K562 (cell line): ENCODE results near the gene APOM. TPM values are rescaled to one million over a fixed set of nuclear protein-coding genes. Genes with fewer than 3 reads are reported as not detected.

Experiments used
- AFF4 ChIP-seq: sonication (generic); formaldehyde crosslinking; IDR thresholded peaks from 2 replicates; pipeline ENCODE4 v1.8.0; 2023; ENCODE audit warnings: mild to moderate bottlenecking, missing genetic modification reagents
- BCOR ChIP-seq: fragments of 450-650 bp; IDR thresholded peaks from 2 replicates; pipeline ENCODE4 v1.6.1; 2016
- KAT7 ChIP-seq: sonication (generic); formaldehyde crosslinking; IDR thresholded peaks from 2 replicates; pipeline ENCODE4 v1.8.0; 2022; ENCODE audit warnings: missing genetic modification reagents, mild to moderate bottlenecking, borderline replicate concordance
- NEUROD1 ChIP-seq: fragments of 150-350 bp; IDR thresholded peaks from 2 replicates; pipeline ENCODE4 v1.6.1; 2014; ENCODE audit warnings: borderline replicate concordance, low read length, low read depth; ENCODE audit not compliant: partially characterized antibody
- PHB ChIP-seq: fragments of 250-450 bp; sonication (Bioruptor Pico); IDR thresholded peaks from 2 replicates; pipeline ENCODE4 v1.5.0; 2021
- POU5F1 ChIP-seq: fragments of 150-350 bp; IDR thresholded peaks from 2 replicates; pipeline ENCODE4 v1.6.1; 2014; ENCODE audit warnings: borderline replicate concordance, low read length, low read depth, mild to moderate bottlenecking; ENCODE audit not compliant: partially characterized antibody
- PRDM10 ChIP-seq: fragments of 450-650 bp; IDR thresholded peaks from 2 replicates; pipeline ENCODE4 v1.6.1; 2018; ENCODE audit not compliant: partially characterized antibody
- RBM22 ChIP-seq: fragments of 200-400 bp; formaldehyde crosslinking; IDR thresholded peaks from 2 replicates; pipeline ENCODE4 v1.6.1; 2018; ENCODE audit warnings: low read length, low read depth; ENCODE audit not compliant: poor library complexity, severe bottlenecking
- STAT5B ChIP-seq: fragments of 250-450 bp; sonication (Bioruptor Pico); IDR thresholded peaks from 2 replicates; pipeline ENCODE4 v1.8.0; 2021; ENCODE audit warnings: mild to moderate bottlenecking, inconsistent platforms
- SUPT5H ChIP-seq: fragments of 450-650 bp; IDR thresholded peaks from 2 replicates; pipeline ENCODE4 v1.6.1; 2016
- TCF7 ChIP-seq: sonication (generic); IDR thresholded peaks from 2 replicates; pipeline ENCODE4 v1.6.1; 2016; ENCODE audit warnings: antibody characterized with exemption, borderline replicate concordance
- ZNF57 ChIP-seq: fragments of 450-650 bp; formaldehyde crosslinking; IDR thresholded peaks from 2 replicates; pipeline ENCODE4 v1.4.0; 2020; ENCODE audit warnings: mild to moderate bottlenecking, moderate library complexity
- polyA plus RNA-seq, 8 experiments: library from polyadenylated mRNA; depleted of rRNA in 4 of 8; stranded (reverse) in 5 of 8; unstranded in 3 of 8; fragments of >200 nt; fragmentation: Nextera tagmentation in 2 of 8; fragmentation: Illumina TruSeq in 1 of 8; extraction: Ambion mirVana in 2 of 8; extraction: Trizol in 1 of 8; gene quantifications; 2 replicates each; pipeline versions ENCODE4 v1.2.1 to v1.2.3, GENCODE V29; 2011 to 2014; ENCODE audit warnings: inconsistent platforms in 1 of 8, missing spikeins in 1 of 8
- total RNA-seq, 7 experiments: library from RNA; depleted of rRNA in 6 of 7; stranded (reverse); fragments of >200 nt in 6 of 7; fragmentation: Illumina TruSeq in 2 of 7; extraction: Trizol in 2 of 7; gene quantifications; 2 replicates each; pipeline versions ENCODE4 v1.2.1 to v1.2.3, GENCODE V29; 2011 to 2021; ENCODE audit warnings: low replicate concordance in 1 of 7

The APOM gene
- total and polyA plus RNA-seq, 9 of the 15 experiments (the other 6 are each of a cell fraction or from before 2014, with no cell fraction given), result 5.7 to 24.3 (median 10.4) TPM

- peak; percentile 85 for TF ChIP-seq AFF4 (CRISPR knock-in tag)
- TF ChIP-seq PHB (CRISPR knock-in tag), result peak; percentile 82; the same call in 1 of the 2 replicates
- 0 out of 2 replicates have a peak, but pooled peaks have one; percentile 31 for TF ChIP-seq ZNF57 (CRISPR knock-in tag)
- peak; percentile 97 for TF ChIP-seq SUPT5H
- peak; percentile 54; the same call in 1 of the 2 replicates for TF ChIP-seq BCOR
- peak; percentile 78 for TF ChIP-seq TCF7
- TF ChIP-seq RBM22, result no peak
- TF ChIP-seq PRDM10, result peak; percentile 99
- TF ChIP-seq POU5F1, result peak; percentile 99
- TF ChIP-seq STAT5B (CRISPR knock-in tag), result no peak
- TF ChIP-seq KAT7 (CRISPR knock-in tag), result peak; percentile 60
- TF ChIP-seq NEUROD1, result peak; percentile 93
Observed at GRCh38 chr6:31702819-31703716, 47.4 kb downstream of the APOM start, which contains the start of gene ABHD16A (continued).
